ENCODE measurements around the gene NOTO.
A peak's percentile ranks its signal among the peaks of the same experiment; 100 is the strongest.
"Not testable (repeated sequence)": the region's sequence is repeated elsewhere in the genome, so short reads cannot be mapped to it uniquely, and the experiment has no call there.

Gene NOTO

GRCh38 chr2:73200281-73200680, 2.1 kb upstream of the NOTO start:
- not testable (repeated sequence) for DNase-seq (ENCODE audit: low read depth in 2 of 2)

- DNase-seq (ENCODE audit: low read depth in 2 of 2), result no peak
These were observed 794 bp downstream of the NOTO start for GRCh38 chr2:73203055-73203681.

GRCh38 chr2:73205611-73206010, 3.2 kb downstream of the NOTO start:
- DNase-seq (ENCODE audit: low read depth in 2 of 2), result peak; percentile 52 to 53

- no peak for DNase-seq (ENCODE audit: low read depth in 2 of 2)
These were observed 5.9 kb downstream of the NOTO start for GRCh38 chr2:73208258-73208657.

- no peak for DNase-seq (ENCODE audit: low read depth in 2 of 2)
These were observed 7.6 kb downstream of the NOTO start for GRCh38 chr2:73210019-73210418.

- DNase-seq (ENCODE audit: low read depth in 2 of 2), result no peak
These were observed 8.3 kb downstream of the NOTO start for GRCh38 chr2:73210696-73211095.

- no peak for DNase-seq (ENCODE audit: low read depth in 2 of 2)
These were observed 9.7 kb downstream of the NOTO start for GRCh38 chr2:73212098-73212447.

- peak; percentile 51 to 56 for DNase-seq (ENCODE audit: low read depth in 2 of 2)
These were observed 10.2 kb downstream of the NOTO start for GRCh38 chr2:73212448-73213176.

GRCh38 chr2:73214120-73215035, 12.0 kb downstream of the NOTO start, which contains the start of gene SMYD5:
Gene SMYD5 (plus strand): TSS chr2:73214245. CDS start chr2:73214267, 22 bp downstream.
- peak; percentile 52 to 54 for DNase-seq (ENCODE audit: low read depth in 2 of 2)

- no peak for DNase-seq (ENCODE audit: low read depth in 2 of 2)
These were observed 12.9 kb downstream of the NOTO start for GRCh38 chr2:73215254-73215653.

- DNase-seq (ENCODE audit: low read depth in 2 of 2), result no peak
These were observed 14.8 kb downstream of the NOTO start for GRCh38 chr2:73217160-73217559.

- no peak for DNase-seq (ENCODE audit: low read depth in 2 of 2)
These were observed 15.5 kb downstream of the NOTO start for GRCh38 chr2:73217826-73218225.

GRCh38 chr2:73218298-73218697, 15.9 kb downstream of the NOTO start:
- no peak for DNase-seq (ENCODE audit: low read depth in 2 of 2)

GRCh38 chr2:73223821-73224220, 21.4 kb downstream of the NOTO start:
- DNase-seq (ENCODE audit: low read depth in 2 of 2), result no peak

- DNase-seq (ENCODE audit: low read depth in 2 of 2), result no peak
These were observed 23.4 kb downstream of the NOTO start for GRCh38 chr2:73225513-73226360.

GRCh38 chr2:73227086-73227485, 24.7 kb downstream of the NOTO start:
- no peak for DNase-seq (ENCODE audit: low read depth in 2 of 2)

- DNase-seq (ENCODE audit: low read depth in 2 of 2), result no peak
These were observed 26.3 kb downstream of the NOTO start for GRCh38 chr2:73228631-73229030.

- no peak for DNase-seq (ENCODE audit: low read depth in 2 of 2)
These were observed 30.2 kb downstream of the NOTO start for GRCh38 chr2:73232403-73233153.

GRCh38 chr2:73233154-73233931, 31.0 kb downstream of the NOTO start, which contains the start of gene PRADC1:
Gene PRADC1 (minus strand): TSS chr2:73233239. CDS start chr2:73233160, 79 bp downstream.
- DNase-seq (ENCODE audit: low read depth in 2 of 2), result peak; percentile 99

Data from fibroblast of skin of left quadriceps (primary cell).